Upper lobe of left lung (tissue), 6 donors: Measurements from ENCODE around the gene FGGY. TPM values are rescaled to one million over a fixed set of nuclear protein-coding genes. Genes with fewer than 3 reads are reported as not detected.
"Not testable (repeated sequence)": the region's sequence is repeated elsewhere in the genome, so short reads cannot be mapped to it uniquely, and the experiment has no call there.

Source experiments
- ATAC-seq, 2 donors: fragments of 200-7000 bp; cut with Tn5 transposase; one replicate each; pipeline ENCODE4 v1.9.1; 2022; ENCODE audit warnings: mild to moderate bottlenecking in 2 of 2, moderate library complexity in 2 of 2; ENCODE audit not compliant: low FRiP score in 2 of 2
- DNase-seq, 2 donors: peaks; one replicate each; pipeline ENCODE4 v3.0.0-alpha.2; 2019 to 2020
- H3K27ac ChIP-seq, 4 donors: fragments of 200-600 bp; sonication (generic); one replicate each; pipeline ENCODE4 v1.5.1; 2016 to 2019
- H3K27me3 ChIP-seq, 4 donors: fragments of 200-600 bp; sonication (generic); one replicate each; pipeline ENCODE4 v1.5.1; 2017 to 2019
- H3K36me3 ChIP-seq, 4 donors: fragments of 200-600 bp; sonication (generic); one replicate each; pipeline ENCODE4 v1.5.1; 2016 to 2019
- H3K4me1 ChIP-seq, 4 donors: fragments of 200-600 bp; sonication (generic); one replicate each; pipeline ENCODE4 v1.5.1; 2018 to 2019
- H3K4me3 ChIP-seq, 4 donors: fragments of 200-600 bp; sonication (generic); one replicate each; pipeline ENCODE4 v1.5.1; 2017 to 2019; ENCODE audit warnings: mild to moderate bottlenecking in 2 of 4, moderate library complexity in 1 of 4
- H3K9me3 ChIP-seq, 4 donors: fragments of 200-600 bp; sonication (generic); one replicate each; pipeline ENCODE4 v1.5.1; 2018 to 2019
- CTCF ChIP-seq, 6 experiments: fragments of 450-650 bp in 4 of 6; fragments of 200-600 bp in 2 of 6; sonication (generic) in 2 of 6; IDR thresholded peaks; one replicate each; pipeline ENCODE4 v1.5.1; 2016 to 2019; ENCODE audit warnings: antibody characterized with exemption in 6 of 6
- EP300 ChIP-seq, 4 donors: sonication (generic); formaldehyde crosslinking; IDR thresholded peaks; one replicate each; pipeline ENCODE4 v1.5.1; 2017; ENCODE audit warnings: antibody characterized with exemption in 4 of 4, control low read depth in 2 of 4
- POLR2A ChIP-seq, 4 donors: fragments of 450-650 bp; IDR thresholded peaks; one replicate each; pipeline ENCODE4 v1.5.1; 2016 to 2017; ENCODE audit warnings: antibody characterized with exemption in 4 of 4, mild to moderate bottlenecking in 2 of 4
- POLR2AphosphoS5 ChIP-seq, 2 donors: sonication (generic); formaldehyde crosslinking; IDR thresholded peaks; one replicate each; pipeline ENCODE4 v1.5.1; 2017; ENCODE audit warnings: antibody characterized with exemption in 2 of 2
- WGBS, 2 donors: methylation state at CpG; one replicate each; pipeline ENCODE4 v1.1.5; 2017 to 2018; 5-methylcytosine and 5-hydroxymethylcytosine counted together
- total RNA-seq, 6 donors: library from RNA; depleted of rRNA in 4 of 6; stranded (reverse); fragments of >200 nt in 4 of 6; gene quantifications; one replicate each; pipeline versions ENCODE4 v1.1.0 to v1.2.1, GENCODE V29; 2016 to 2021
- donor health status: DM: no; HTN: no; CAD: no; lungs with moderate emphysema.
- donor health status: DM: no; HTN: yes; CAD: no; lungs with severe emphysema.

FGGY gene
- total RNA-seq, 6 donors from 2014 or later = 11.8 to 51.3 (median 22.6) TPM

- Histone ChIP-seq H3K9me3 (no peaks in the 10 kb centered on the region), H3K27me3 (no peaks in the 10 kb centered on the region), H3K27ac (no peak overlapping the region), H3K36me3 (no peaks in the 10 kb centered on the region), H3K4me3 (no peak overlapping the region), H3K4me1 (no peaks in the 10 kb centered on the region)
- 89 to 91% methylated on average over 3 of the region's 3 CpGs for WGBS, 2 donors
- DNase-seq (no peak), ATAC-seq (no peak)
- TF ChIP-seq CTCF (IDR thresholded peaks at IDR 0.05) (no peak), POLR2AphosphoS5 (IDR thresholded peaks at IDR 0.05) (no peak), POLR2A (IDR thresholded peaks at IDR 0.05) (no peak), EP300 (IDR thresholded peaks at IDR 0.05) (no peak)
These were observed 56.6 kb downstream of the FGGY start for GRCh38 chr1:59353453-59353852.

- H3K27me3 ChIP-seq, H3K27ac ChIP-seq, H3K4me3 ChIP-seq, H3K9me3 ChIP-seq, H3K36me3 ChIP-seq, H3K4me1 ChIP-seq, ATAC-seq, DNase-seq: not testable (repeated sequence)
- 91 to 95% methylated on average over 4 of the region's 4 CpGs for WGBS, 2 donors
These were observed 57.3 kb downstream of the FGGY start for GRCh38 chr1:59354239-59354638.

- no peak overlapping the region for H3K4me3 ChIP-seq
- ATAC-seq = peak in 1 of 2 donors; percentile 66
- H3K9me3 ChIP-seq = no peaks in the 10 kb centered on the region
- no peak for DNase-seq
- H3K27ac ChIP-seq = no peak overlapping the region
- no peak for TF ChIP-seq POLR2A (IDR thresholded peaks at IDR 0.05)
- no peak for TF ChIP-seq CTCF (IDR thresholded peaks at IDR 0.05)
- no peak for TF ChIP-seq POLR2AphosphoS5 (IDR thresholded peaks at IDR 0.05)
- no peak for TF ChIP-seq EP300 (IDR thresholded peaks at IDR 0.05)
- H3K36me3 ChIP-seq = no peaks in the 10 kb centered on the region
- H3K27me3 ChIP-seq = no peaks in the 10 kb centered on the region
- WGBS, 2 donors = 83 to 87% methylated on average over 5 of the region's 5 CpGs
- H3K4me1 ChIP-seq = no peaks in the 10 kb centered on the region
These were observed 57.9 kb downstream of the FGGY start for GRCh38 chr1:59354709-59355337.

- Histone ChIP-seq H3K9me3 (no peaks in the 10 kb centered on the region), H3K4me1 (no peaks in the 10 kb centered on the region), H3K4me3 (no peak overlapping the region), H3K27me3 (no peaks in the 10 kb centered on the region), H3K27ac (no peak overlapping the region), H3K36me3 (no peaks in the 10 kb centered on the region)
- ATAC-seq (peak in 1 of 2 donors; percentile 47), DNase-seq (no peak)
- TF ChIP-seq POLR2AphosphoS5 (IDR thresholded peaks at IDR 0.05) (no peak), EP300 (IDR thresholded peaks at IDR 0.05) (no peak), POLR2A (IDR thresholded peaks at IDR 0.05) (no peak), CTCF (IDR thresholded peaks at IDR 0.05) (no peak)
These were observed 58.5 kb downstream of the FGGY start for GRCh38 chr1:59355361-59355760.

- H3K9me3 ChIP-seq = no peaks in the 10 kb centered on the region
- TF ChIP-seq POLR2AphosphoS5 (IDR thresholded peaks at IDR 0.05) (no peak), POLR2A (IDR thresholded peaks at IDR 0.05) (no peak), CTCF (IDR thresholded peaks at IDR 0.05) (no peak), EP300 (IDR thresholded peaks at IDR 0.05) (no peak)
- ATAC-seq = no peak
These were observed 59.7 kb downstream of the FGGY start for GRCh38 chr1:59356627-59357026.

More at GRCh38 chr1:59356627-59357026, 59.7 kb downstream of the FGGY start:
- Histone ChIP-seq H3K36me3 (no peaks in the 10 kb centered on the region), H3K27me3 (no peaks in the 10 kb centered on the region), H3K27ac (no peak overlapping the region), H3K4me3 (no peak overlapping the region), H3K4me1 (no peaks in the 10 kb centered on the region)
- WGBS, 2 donors = 85 to 100% methylated on average over 1 of the region's 1 CpG
- no peak for DNase-seq
